Fibroblast of lung (primary cell): ENCODE data around the gene KCNMA1. TPM values are rescaled to one million over a fixed set of nuclear protein-coding genes. Genes with fewer than 3 reads are reported as not detected.

Source experiments
- DNase-seq, 2 donors: peaks; one replicate each; pipeline versions ENCODE4 v3.0.0 to v3.0.0-alpha.2; 2010; ENCODE audit warnings: low read depth in 2 of 2
- H2AFZ ChIP-seq: 2 replicates; pipeline ENCODE4 v1.5.1; 2012; ENCODE audit warnings: low read length, control low read depth, inconsistent platforms
- H3K27ac ChIP-seq: 2 replicates; pipeline ENCODE4 v1.5.1; 2011; ENCODE audit warnings: low read length, control low read depth; ENCODE audit not compliant: insufficient read depth
- H3K27me3 ChIP-seq: 2 replicates; pipeline ENCODE4 v1.5.1; 2011; ENCODE audit warnings: mild to moderate bottlenecking, low read length; ENCODE audit not compliant: control insufficient read depth, insufficient read depth
- H3K36me3 ChIP-seq: 2 replicates; pipeline ENCODE4 v1.5.1; 2011; ENCODE audit warnings: low read length; ENCODE audit not compliant: control insufficient read depth, insufficient read depth
- H3K4me1 ChIP-seq: 2 replicates; pipeline ENCODE4 v1.5.1; 2011; ENCODE audit warnings: low read length; ENCODE audit not compliant: control insufficient read depth, insufficient read depth; ENCODE audit errors: extremely low read depth
- H3K4me2 ChIP-seq: 2 replicates; pipeline ENCODE4 v1.5.1; 2011; ENCODE audit warnings: low read length, control low read depth; ENCODE audit not compliant: insufficient read depth; ENCODE audit errors: extremely low read depth
- H3K4me3 ChIP-seq, 4 experiments: fragments of 200-600 bp in 1 of 4; sonication (generic) in 1 of 4; replicated peaks in 1 of 4; 2 replicates each; pipeline ENCODE4 v1.5.1; 2011 to 2016; ENCODE audit warnings: low read length in 4 of 4, low read depth in 3 of 4, mild to moderate bottlenecking in 3 of 4, control low read depth in 2 of 4, inconsistent platforms in 1 of 4, mixed read lengths in 1 of 4; ENCODE audit not compliant: insufficient read depth in 1 of 4; ENCODE audit errors: control extremely low read depth in 1 of 4
- H3K79me2 ChIP-seq: 2 replicates; pipeline ENCODE4 v1.5.1; 2012; ENCODE audit warnings: mild to moderate bottlenecking, low read length, inconsistent platforms; ENCODE audit not compliant: control insufficient read depth, insufficient read depth
- H3K9ac ChIP-seq: 2 replicates; pipeline ENCODE4 v1.5.1; 2011; ENCODE audit warnings: mild to moderate bottlenecking, low read length, control low read depth; ENCODE audit not compliant: insufficient read depth
- H3K9me3 ChIP-seq: 2 replicates; pipeline ENCODE4 v1.5.1; 2012; ENCODE audit warnings: low read depth, low read length; ENCODE audit not compliant: control insufficient read depth, insufficient read depth
- H4K20me1 ChIP-seq: 2 replicates; pipeline ENCODE4 v1.5.1; 2011; ENCODE audit warnings: low read length; ENCODE audit not compliant: control insufficient read depth, insufficient read depth; ENCODE audit errors: extremely low read depth
- EZH2 ChIP-seq: IDR thresholded peaks from 2 replicates; pipeline ENCODE4 v1.5.1; 2012; ENCODE audit warnings: low read length, control low read depth, mild to moderate bottlenecking; ENCODE audit errors: missing control alignments
- polyA plus RNA-seq, 2 donors: library from polyadenylated mRNA; depleted of rRNA in 1 of 2; stranded (reverse) in 1 of 2; unstranded in 1 of 2; fragments of >200 nt; gene quantifications; 2 replicates each; pipeline ENCODE4 v1.2.1, GENCODE V29; 2011 to 2012; ENCODE audit warnings: missing spikeins in 1 of 2
- total RNA-seq: library from RNA; depleted of rRNA; stranded (reverse); fragments of >200 nt; gene quantifications from 2 replicates; pipeline ENCODE4 v1.2.1, GENCODE V29; 2014
- TF ChIP-seq, protein P1 (sequence below), 2 donors: IDR thresholded peaks in 1 of 2; conservative IDR thresholded peaks in 1 of 2; 1 replicate in 1 of 2; 2 replicates in 1 of 2; pipeline ENCODE4 v1.5.1; 2011 to 2012; ENCODE audit warnings: low read length in 2 of 2, control low read depth in 1 of 2, inconsistent platforms in 1 of 2, low read depth in 1 of 2, mild to moderate bottlenecking in 1 of 2

KCNMA1 gene
- total and polyA plus RNA-seq, 2 donors (not counting 1 experiment from before 2014, with no cell fraction given), result 31.0 to 138 TPM

DNA sequence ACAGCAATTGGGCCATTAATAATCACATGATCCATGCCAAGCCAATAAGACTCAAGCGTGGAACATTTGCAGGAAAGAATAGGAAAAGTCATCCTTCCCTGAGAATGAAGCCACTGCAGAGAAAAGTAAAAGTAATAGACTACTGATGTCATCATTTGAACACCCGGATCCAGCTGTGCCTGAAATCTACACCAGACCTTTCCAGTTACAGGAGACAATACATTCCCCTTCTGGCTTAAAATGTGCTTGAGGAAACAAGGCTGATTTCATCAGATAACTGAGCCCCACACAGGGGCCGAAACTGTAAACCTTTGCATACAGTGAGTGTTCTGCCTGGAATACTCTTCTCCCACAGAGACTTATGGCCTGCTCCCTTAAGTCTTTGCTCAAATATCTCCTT is 232.8 kb downstream of the KCNMA1 start:
- H2AFZ ChIP-seq, result no peak overlapping the region
- H4K20me1 ChIP-seq, result no peaks in the 10 kb centered on the region
- H3K9ac ChIP-seq, result no peak overlapping the region
- DNase-seq, result peak in 1 of 2 donors; percentile 48
- H3K9me3 ChIP-seq, result no peaks in the 10 kb centered on the region
- H3K27ac ChIP-seq, result no peak overlapping the region
- no peak overlapping the region for H3K4me3 ChIP-seq
- H3K36me3 ChIP-seq, result peaks cover 2% of the 10 kb centered on the region
- peaks cover 1% of the 10 kb centered on the region for H3K79me2 ChIP-seq
- TF ChIP-seq, protein P1, sequence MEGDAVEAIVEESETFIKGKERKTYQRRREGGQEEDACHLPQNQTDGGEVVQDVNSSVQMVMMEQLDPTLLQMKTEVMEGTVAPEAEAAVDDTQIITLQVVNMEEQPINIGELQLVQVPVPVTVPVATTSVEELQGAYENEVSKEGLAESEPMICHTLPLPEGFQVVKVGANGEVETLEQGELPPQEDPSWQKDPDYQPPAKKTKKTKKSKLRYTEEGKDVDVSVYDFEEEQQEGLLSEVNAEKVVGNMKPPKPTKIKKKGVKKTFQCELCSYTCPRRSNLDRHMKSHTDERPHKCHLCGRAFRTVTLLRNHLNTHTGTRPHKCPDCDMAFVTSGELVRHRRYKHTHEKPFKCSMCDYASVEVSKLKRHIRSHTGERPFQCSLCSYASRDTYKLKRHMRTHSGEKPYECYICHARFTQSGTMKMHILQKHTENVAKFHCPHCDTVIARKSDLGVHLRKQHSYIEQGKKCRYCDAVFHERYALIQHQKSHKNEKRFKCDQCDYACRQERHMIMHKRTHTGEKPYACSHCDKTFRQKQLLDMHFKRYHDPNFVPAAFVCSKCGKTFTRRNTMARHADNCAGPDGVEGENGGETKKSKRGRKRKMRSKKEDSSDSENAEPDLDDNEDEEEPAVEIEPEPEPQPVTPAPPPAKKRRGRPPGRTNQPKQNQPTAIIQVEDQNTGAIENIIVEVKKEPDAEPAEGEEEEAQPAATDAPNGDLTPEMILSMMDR (conservative IDR thresholded peaks at IDR 0.05 in 1 of 2, IDR thresholded peaks at IDR 0.05 in 1 of 2; ENCODE audit: low read depth in 1 of 2, low read length in 2 of 2), result no peak
- no peak for TF ChIP-seq EZH2
- no peaks in the 10 kb centered on the region for H3K27me3 ChIP-seq
- peaks cover 12% of the 10 kb centered on the region for H3K4me1 ChIP-seq
- no peak overlapping the region for H3K4me2 ChIP-seq

DNA sequence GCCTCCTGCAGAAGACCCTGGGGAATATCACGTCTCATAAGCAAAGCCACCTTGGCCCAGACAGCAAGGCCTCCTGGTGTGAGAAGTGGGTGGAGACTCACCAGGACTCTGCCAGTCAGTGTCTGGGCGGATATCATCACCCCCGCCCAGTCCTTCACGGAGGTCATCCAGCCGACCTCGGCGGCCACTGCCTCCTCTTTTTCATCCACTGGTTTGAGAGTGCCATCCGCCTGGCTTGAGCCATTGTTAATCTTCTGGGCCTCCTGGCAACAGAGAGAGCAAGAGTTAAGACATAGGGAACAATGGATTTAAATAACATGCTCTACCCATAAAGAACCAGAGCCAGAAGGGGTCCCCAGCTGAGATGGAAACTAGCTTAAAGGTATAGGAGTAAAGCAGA is 233.8 kb downstream of the KCNMA1 start:
- Histone ChIP-seq H4K20me1 (no peaks in the 10 kb centered on the region), H3K79me2 (peaks cover 1% of the 10 kb centered on the region), H3K9ac (no peak overlapping the region), H3K9me3 (no peaks in the 10 kb centered on the region), H3K36me3 (peaks cover 2% of the 10 kb centered on the region), H3K27ac (no peak overlapping the region), H3K4me2 (no peak overlapping the region), H2AFZ (no peak overlapping the region), H3K4me1 (peaks cover 11% of the 10 kb centered on the region), H3K27me3 (no peaks in the 10 kb centered on the region), H3K4me3 (no peak overlapping the region)
- TF ChIP-seq, protein P1 (conservative IDR thresholded peaks at IDR 0.05 in 1 of 2, IDR thresholded peaks at IDR 0.05 in 1 of 2; ENCODE audit: low read depth in 1 of 2, low read length in 2 of 2), result no peak
- TF ChIP-seq EZH2, result no peak
- DNase-seq, result no peak

DNA sequence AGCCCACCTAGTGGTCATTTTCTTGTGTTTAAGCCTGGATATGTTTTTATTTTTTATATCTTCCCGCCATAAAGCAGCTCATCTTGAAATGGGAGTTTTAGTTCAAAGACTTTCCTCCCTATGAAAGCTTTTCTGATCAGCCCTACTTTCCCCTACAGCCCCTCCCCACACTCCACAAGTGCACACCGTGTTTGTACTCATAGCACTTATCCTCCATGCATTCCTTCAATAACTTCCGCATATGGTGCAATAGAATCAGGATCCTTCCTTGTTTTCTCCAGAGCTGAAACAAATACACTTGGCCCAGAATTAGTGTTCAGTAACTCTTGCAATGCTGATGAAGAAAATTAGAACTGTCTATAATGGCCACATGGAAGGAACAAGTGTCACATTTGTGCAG is 235.9 kb downstream of the KCNMA1 start:
- H2AFZ ChIP-seq, result no peak overlapping the region
- H3K9me3 ChIP-seq, result no peaks in the 10 kb centered on the region
- no peak overlapping the region for H3K4me3 ChIP-seq
- DNase-seq, result no peak
- peaks cover 2% of the 10 kb centered on the region for H3K36me3 ChIP-seq
- TF ChIP-seq, protein P1 (conservative IDR thresholded peaks at IDR 0.05 in 1 of 2, IDR thresholded peaks at IDR 0.05 in 1 of 2; ENCODE audit: low read depth in 1 of 2, low read length in 2 of 2), result no peak
- no peak for TF ChIP-seq EZH2
- no peaks in the 10 kb centered on the region for H3K27me3 ChIP-seq
- peaks cover 13% of the 10 kb centered on the region for H3K4me1 ChIP-seq
- H3K4me2 ChIP-seq, result no peak overlapping the region
- H3K9ac ChIP-seq, result no peak overlapping the region
- H4K20me1 ChIP-seq, result no peaks in the 10 kb centered on the region
- no peak overlapping the region for H3K27ac ChIP-seq
- no peaks in the 10 kb centered on the region for H3K79me2 ChIP-seq
